ENCODE measurements around the gene DKK2.

DKK2 gene

GRCh38 chr4:107017443-107018343, 18.4 kb downstream of the DKK2 start:
- no peak for DNase-seq

GRCh38 chr4:107011312-107011711, 24.8 kb downstream of the DKK2 start:
- no peak for DNase-seq

GRCh38 chr4:107009196-107009968, 26.7 kb downstream of the DKK2 start:
- no peak for DNase-seq

GRCh38 chr4:107008115-107008514, 28.0 kb downstream of the DKK2 start:
- DNase-seq: no peak

- DNase-seq: no peak
These were observed 29.9 kb downstream of the DKK2 start for GRCh38 chr4:107006218-107006617.

- no peak for DNase-seq
These were observed 39.6 kb downstream of the DKK2 start for GRCh38 chr4:106996490-106996889.

- DNase-seq: no peak
These were observed 42.3 kb downstream of the DKK2 start for GRCh38 chr4:106993827-106994226.

- no peak for DNase-seq
These were observed 48.8 kb downstream of the DKK2 start for GRCh38 chr4:106987311-106987710.

GRCh38 chr4:106986486-106986885, 49.6 kb downstream of the DKK2 start:
- no peak for DNase-seq

GRCh38 chr4:106985830-106986229, 50.3 kb downstream of the DKK2 start:
- no peak for DNase-seq

- no peak for DNase-seq
These were observed 53.4 kb downstream of the DKK2 start for GRCh38 chr4:106982711-106983211.

- no peak for DNase-seq
These were observed 54.7 kb downstream of the DKK2 start for GRCh38 chr4:106981431-106981830.

- DNase-seq: no peak
These were observed 56.6 kb downstream of the DKK2 start for GRCh38 chr4:106979476-106979875.

- DNase-seq: no peak
These were observed 57.9 kb downstream of the DKK2 start for GRCh38 chr4:106978046-106978774.

GRCh38 chr4:106971636-106972035, 64.5 kb downstream of the DKK2 start:
- DNase-seq: no peak

GRCh38 chr4:106967892-106968291, 68.2 kb downstream of the DKK2 start:
- no peak for DNase-seq

- no peak for DNase-seq
These were observed 82.9 kb downstream of the DKK2 start for GRCh38 chr4:106953036-106953705.

GRCh38 chr4:106951891-106952290, 84.2 kb downstream of the DKK2 start:
- DNase-seq: no peak

- no peak for DNase-seq
These were observed 94.3 kb downstream of the DKK2 start for GRCh38 chr4:106941841-106942240.

- DNase-seq: no peak
These were observed 105.6 kb downstream of the DKK2 start for GRCh38 chr4:106930522-106930921.

GRCh38 chr4:106929248-106929647, 106.9 kb downstream of the DKK2 start:
- no peak for DNase-seq

- no peak for DNase-seq
These were observed 121.9 kb downstream of the DKK2 start for GRCh38 chr4:106914223-106914622.

Data from NCI-H526 (cell line).